OCI-LY1 (cell line): ENCODE results near the gene UBE2K.
"Not testable (repeated sequence)": the region's sequence is repeated elsewhere in the genome, so short reads cannot be mapped to it uniquely, and the experiment has no call there.

Experiments
- H2AFZ ChIP-seq: fragments of 200-600 bp; sonication (generic), shearing (Covaris generic); 2 replicates; pipeline ENCODE4 v1.6.0; 2014; ENCODE audit warnings: antibody characterized with exemption, mild to moderate bottlenecking, low read length
- H3F3A ChIP-seq: fragments of 200-600 bp; sonication (generic), shearing (Covaris generic); 2 replicates; pipeline ENCODE4 v1.6.0; 2014; ENCODE audit warnings: mild to moderate bottlenecking, antibody characterized with exemption, low read length, moderate library complexity; ENCODE audit not compliant: insufficient read depth
- H3K27ac ChIP-seq: fragments of 200-600 bp; sonication (generic); 2 replicates; pipeline ENCODE4 v1.5.1; 2014; ENCODE audit warnings: low read length, mixed run types, mild to moderate bottlenecking, low read depth; ENCODE audit not compliant: poor library complexity, severe bottlenecking
- H3K27me3 ChIP-seq: fragments of 200-600 bp; sonication (generic); 2 replicates; pipeline ENCODE4 v1.6.0; 2014; ENCODE audit warnings: antibody characterized with exemption, mild to moderate bottlenecking, low read length, moderate library complexity; ENCODE audit not compliant: insufficient read depth
- H3K36me3 ChIP-seq: fragments of 200-600 bp; sonication (generic); 2 replicates; pipeline ENCODE4 v1.6.1; 2014; ENCODE audit warnings: mild to moderate bottlenecking, antibody characterized with exemption, low read length, moderate library complexity, mixed read lengths; ENCODE audit not compliant: insufficient read depth
- H3K4me1 ChIP-seq: fragments of 200-600 bp; sonication (generic); 2 replicates; pipeline ENCODE4 v1.5.1; 2014; ENCODE audit warnings: mild to moderate bottlenecking, low read length, moderate library complexity; ENCODE audit not compliant: insufficient read depth, severe bottlenecking
- H3K4me2 ChIP-seq: fragments of 200-600 bp; sonication (generic), shearing (Covaris generic); 2 replicates; pipeline ENCODE4 v1.6.1; 2014; ENCODE audit warnings: low read length
- H3K4me3 ChIP-seq: fragments of 200-600 bp; sonication (generic); 2 replicates; pipeline ENCODE4 v1.5.1; 2014; ENCODE audit warnings: low read length, low read depth, mild to moderate bottlenecking, mixed read lengths; ENCODE audit not compliant: poor library complexity, severe bottlenecking
- H3K79me2 ChIP-seq: fragments of 200-600 bp; shearing (Covaris generic); 2 replicates; pipeline ENCODE4 v1.6.1; 2016; ENCODE audit warnings: mixed run types, low read length, mixed read lengths; ENCODE audit not compliant: insufficient read depth
- H3K9ac ChIP-seq: fragments of 200-600 bp; sonication (generic), shearing (Covaris generic); 2 replicates; pipeline ENCODE4 v1.6.1; 2014; ENCODE audit warnings: mild to moderate bottlenecking, low read length, mixed read lengths
- H3K9me2 ChIP-seq: fragments of 200-600 bp; sonication (generic), shearing (Covaris generic); 2 replicates; pipeline ENCODE4 v1.6.1; 2014; ENCODE audit warnings: low read depth, mild to moderate bottlenecking, low read length, mixed read lengths
- H3K9me3 ChIP-seq: fragments of 200-600 bp; shearing (Covaris generic); 2 replicates; pipeline ENCODE4 v1.6.1; 2014; ENCODE audit warnings: low read length, mixed read lengths
- H4K20me1 ChIP-seq: fragments of 200-600 bp; sonication (generic), shearing (Covaris generic); 2 replicates; pipeline ENCODE4 v1.6.0; 2016; ENCODE audit warnings: mild to moderate bottlenecking, low read length; ENCODE audit not compliant: insufficient read depth
- EZH2 ChIP-seq: fragments of 200-600 bp; sonication (generic), shearing (Covaris generic); IDR thresholded peaks from 2 replicates; pipeline ENCODE4 v1.8.0; 2017; ENCODE audit warnings: borderline replicate concordance, mixed run types, mild to moderate bottlenecking, antibody characterized with exemption, low read length, moderate library complexity, mixed read lengths
- TF ChIP-seq, protein P1 (sequence below): fragments of 200-600 bp; sonication (generic), shearing (Covaris generic); IDR thresholded peaks from 2 replicates; pipeline ENCODE4 v1.5.1; 2017; ENCODE audit warnings: mild to moderate bottlenecking, antibody characterized with exemption, low read length, moderate library complexity, mixed read lengths

Gene UBE2K

DNA sequence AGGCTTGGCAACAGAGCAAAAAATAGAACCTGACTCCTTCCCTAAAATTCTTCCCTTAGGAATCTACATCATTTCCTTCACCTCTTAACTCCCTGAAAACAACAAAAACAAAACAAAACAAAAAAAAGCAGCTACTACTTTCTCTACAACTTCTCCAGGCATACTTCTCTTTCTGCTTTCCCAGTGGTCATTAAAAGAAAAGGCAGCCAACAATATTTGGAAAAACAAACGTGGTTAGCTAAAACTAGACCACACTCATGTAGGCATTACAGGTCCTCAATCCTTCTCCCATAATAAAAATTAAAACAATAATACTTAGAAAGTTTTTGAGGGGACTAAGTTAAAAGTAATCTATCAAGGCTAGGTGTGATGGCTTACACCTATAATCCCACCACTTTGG, 30.2 kb upstream of the UBE2K start:
- H3K4me2 ChIP-seq = no peak overlapping the region
- H3K4me3 ChIP-seq = no peak overlapping the region
- H3K27me3 ChIP-seq = no peaks in the 10 kb centered on the region
- no peaks in the 10 kb centered on the region for H3K4me1 ChIP-seq
- no peaks in the 10 kb centered on the region for H3F3A ChIP-seq
- TF ChIP-seq EZH2 = no peak
- H3K27ac ChIP-seq = no peak overlapping the region
- no peaks in the 10 kb centered on the region for H3K36me3 ChIP-seq
- H3K9me2 ChIP-seq = no peaks in the 10 kb centered on the region
- no peaks in the 10 kb centered on the region for H3K79me2 ChIP-seq
- H3K9me3 ChIP-seq = no peaks in the 10 kb centered on the region
- H3K9ac ChIP-seq = no peak overlapping the region
- no peak overlapping the region for H2AFZ ChIP-seq
- no peaks in the 10 kb centered on the region for H4K20me1 ChIP-seq

DNA sequence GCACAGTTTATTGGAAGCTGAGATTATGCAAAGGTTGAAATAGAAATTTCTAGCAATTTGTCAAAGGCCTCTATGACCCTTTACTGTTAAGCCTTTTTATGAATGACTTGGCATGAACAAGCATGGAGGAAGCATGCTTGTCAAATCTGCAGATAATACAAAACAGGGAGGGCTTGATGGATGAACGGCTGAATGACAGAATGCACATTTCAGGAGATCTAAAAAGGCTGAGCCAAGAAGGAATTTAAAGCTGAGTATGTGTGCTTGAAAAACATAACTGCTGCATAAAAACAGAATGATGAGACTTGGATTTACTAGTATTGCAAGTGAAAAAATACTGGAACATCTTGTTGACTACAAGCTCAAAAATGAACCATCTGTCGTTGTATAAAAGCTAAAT, 29.0 kb upstream of the UBE2K start:
- TF ChIP-seq EZH2 = no peak
- TF ChIP-seq, protein P1, sequence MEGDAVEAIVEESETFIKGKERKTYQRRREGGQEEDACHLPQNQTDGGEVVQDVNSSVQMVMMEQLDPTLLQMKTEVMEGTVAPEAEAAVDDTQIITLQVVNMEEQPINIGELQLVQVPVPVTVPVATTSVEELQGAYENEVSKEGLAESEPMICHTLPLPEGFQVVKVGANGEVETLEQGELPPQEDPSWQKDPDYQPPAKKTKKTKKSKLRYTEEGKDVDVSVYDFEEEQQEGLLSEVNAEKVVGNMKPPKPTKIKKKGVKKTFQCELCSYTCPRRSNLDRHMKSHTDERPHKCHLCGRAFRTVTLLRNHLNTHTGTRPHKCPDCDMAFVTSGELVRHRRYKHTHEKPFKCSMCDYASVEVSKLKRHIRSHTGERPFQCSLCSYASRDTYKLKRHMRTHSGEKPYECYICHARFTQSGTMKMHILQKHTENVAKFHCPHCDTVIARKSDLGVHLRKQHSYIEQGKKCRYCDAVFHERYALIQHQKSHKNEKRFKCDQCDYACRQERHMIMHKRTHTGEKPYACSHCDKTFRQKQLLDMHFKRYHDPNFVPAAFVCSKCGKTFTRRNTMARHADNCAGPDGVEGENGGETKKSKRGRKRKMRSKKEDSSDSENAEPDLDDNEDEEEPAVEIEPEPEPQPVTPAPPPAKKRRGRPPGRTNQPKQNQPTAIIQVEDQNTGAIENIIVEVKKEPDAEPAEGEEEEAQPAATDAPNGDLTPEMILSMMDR = no peak
- Histone ChIP-seq H3F3A (no peaks in the 10 kb centered on the region), H3K9ac (no peak overlapping the region), H3K9me2 (no peaks in the 10 kb centered on the region), H3K4me2 (no peak overlapping the region), H2AFZ (no peak overlapping the region), H3K36me3 (no peaks in the 10 kb centered on the region), H3K4me3 (no peak overlapping the region), H3K79me2 (no peaks in the 10 kb centered on the region), H3K27me3 (no peaks in the 10 kb centered on the region), H3K4me1 (no peaks in the 10 kb centered on the region), H3K9me3 (no peaks in the 10 kb centered on the region), H4K20me1 (no peaks in the 10 kb centered on the region), H3K27ac (no peak overlapping the region)

GRCh38 chr4:39670296-39670695, 27.6 kb upstream of the UBE2K start:
- not testable (repeated sequence) for H3K27me3 ChIP-seq, H3K4me2 ChIP-seq, H3K4me1 ChIP-seq, H3K27ac ChIP-seq, H3K4me3 ChIP-seq, H3K36me3 ChIP-seq, H4K20me1 ChIP-seq, H3K79me2 ChIP-seq, H2AFZ ChIP-seq, H3K9me2 ChIP-seq, H3F3A ChIP-seq, H3K9ac ChIP-seq, H3K9me3 ChIP-seq

DNA sequence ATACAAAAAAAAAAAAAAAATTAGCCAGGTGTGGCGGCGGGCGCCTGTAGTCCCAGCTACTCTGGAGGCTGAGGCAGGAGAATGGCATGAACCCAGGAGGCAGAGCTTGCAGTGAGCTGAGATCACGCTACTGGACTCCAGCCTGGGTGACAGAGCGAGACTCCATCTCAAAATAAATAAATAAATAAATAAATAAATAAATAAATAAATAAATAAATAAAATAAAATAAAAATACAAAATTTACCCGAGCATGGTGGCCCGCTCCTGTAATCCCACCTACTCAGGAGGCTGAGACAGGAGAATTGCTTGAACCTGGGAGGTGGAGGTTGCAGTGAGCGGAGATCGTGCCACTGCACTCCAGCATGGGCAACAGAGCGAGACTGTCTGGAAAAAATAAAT, 22.3 kb upstream of the UBE2K start:
- H3K4me1 ChIP-seq, H2AFZ ChIP-seq, H3K9me3 ChIP-seq, H3K9me2 ChIP-seq, H3K27ac ChIP-seq, H3K36me3 ChIP-seq, H3K27me3 ChIP-seq, H3K79me2 ChIP-seq, H4K20me1 ChIP-seq, H3F3A ChIP-seq, H3K9ac ChIP-seq, H3K4me2 ChIP-seq, H3K4me3 ChIP-seq: not testable (repeated sequence)

DNA sequence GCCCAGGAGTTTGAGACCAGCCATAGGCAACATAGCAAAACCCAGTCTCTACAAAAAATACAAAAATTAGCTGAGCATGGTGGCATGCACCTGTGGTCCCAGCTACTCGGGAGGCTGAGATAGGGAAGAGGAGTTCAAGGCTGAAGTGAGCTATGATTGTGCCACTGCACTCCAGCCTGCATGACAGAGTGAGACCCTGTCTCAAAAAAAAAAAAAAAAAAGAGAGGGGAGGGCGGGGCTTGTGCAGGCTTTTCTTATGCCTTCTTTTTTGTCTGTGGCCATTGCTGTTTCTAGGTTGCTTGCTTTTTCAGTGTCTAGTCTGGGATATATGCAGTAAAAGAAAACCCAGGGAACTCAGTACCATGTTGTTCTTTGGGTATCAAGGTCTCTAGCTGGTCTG, 16.9 kb upstream of the UBE2K start:
- H2AFZ ChIP-seq, H3K36me3 ChIP-seq, H3K27me3 ChIP-seq, H3K9ac ChIP-seq, H3F3A ChIP-seq, H3K4me1 ChIP-seq, H3K4me2 ChIP-seq, H3K9me2 ChIP-seq, H3K27ac ChIP-seq, H4K20me1 ChIP-seq, H3K79me2 ChIP-seq, H3K4me3 ChIP-seq, H3K9me3 ChIP-seq: not testable (repeated sequence)
